ENCODE data around the gene TBX3. TPM values are rescaled to one million over a fixed set of nuclear protein-coding genes. Genes with fewer than 3 reads are reported as not detected.
A peak's percentile ranks its signal among the peaks of the same experiment; 100 is the strongest.

The TBX3 gene
- total RNA-seq (2013; cell fraction: nucleolus; rRNA removed), result not detected in 2 replicates
- total RNA-seq (2014; rRNA removed), result not detected in 2 replicates
- total RNA-seq (2014; rRNA removed; fragmentation: Illumina TruSeq; extraction: Trizol), result not detected in 2 replicates
- 0.11 and 0.28 TPM in 2 replicates for total RNA-seq (2021)
- not detected for polyA plus RNA-seq (2011; ENCODE audit: low read depth)
- 0.01 and 0.08 TPM in 2 replicates for polyA plus RNA-seq (2011; rRNA removed)
- 0.07 TPM in 1 of 2 replicates, not detected in the other for polyA plus RNA-seq (2011; cell fraction: cytosol; rRNA removed)
- polyA plus RNA-seq (2011; cell fraction: nucleus; rRNA removed), result 0.06 and 0.18 TPM in 2 replicates
- polyA plus RNA-seq (2012), result not detected in 2 replicates
- not detected in 2 replicates for polyA plus RNA-seq (2014; fragmentation: Illumina TruSeq; extraction: Trizol)
- not detected for polyA plus RNA-seq (2014; fragmentation: Nextera tagmentation; extraction: Ambion mirVana)
- polyA plus RNA-seq (2014; rRNA removed), result not detected in 2 replicates
- polyA plus RNA-seq (2016; fragmentation: Nextera tagmentation; extraction: Ambion mirVana), result under 1 TPM in 1 of 2 experiments, not detected in 1; 0.04 TPM
- polyA minus RNA-seq (2011; rRNA and poly(A)+ RNA removed), result not detected in 2 replicates
- 0.27 and 0.42 TPM in 2 replicates for polyA minus RNA-seq (2011; cell fraction: cytosol; rRNA and poly(A)+ RNA removed)
- 0.12 and 0.86 TPM in 2 replicates for polyA minus RNA-seq (2011; cell fraction: nucleus; rRNA and poly(A)+ RNA removed)
- percentile 24 among the genes with signal in this experiment for Bru-seq, nascent RNA
- percentile 22 among the genes with signal in this experiment for BruChase-seq, experiment 1, labeled RNA remaining after a 6-hour chase
- percentile 33 among the genes with signal in this experiment for BruChase-seq, experiment 2, labeled RNA remaining after a 2-hour chase
- long read RNA-seq, experiment 1, result 0 reads
- long read RNA-seq, experiment 2, result 0 reads

DNA sequence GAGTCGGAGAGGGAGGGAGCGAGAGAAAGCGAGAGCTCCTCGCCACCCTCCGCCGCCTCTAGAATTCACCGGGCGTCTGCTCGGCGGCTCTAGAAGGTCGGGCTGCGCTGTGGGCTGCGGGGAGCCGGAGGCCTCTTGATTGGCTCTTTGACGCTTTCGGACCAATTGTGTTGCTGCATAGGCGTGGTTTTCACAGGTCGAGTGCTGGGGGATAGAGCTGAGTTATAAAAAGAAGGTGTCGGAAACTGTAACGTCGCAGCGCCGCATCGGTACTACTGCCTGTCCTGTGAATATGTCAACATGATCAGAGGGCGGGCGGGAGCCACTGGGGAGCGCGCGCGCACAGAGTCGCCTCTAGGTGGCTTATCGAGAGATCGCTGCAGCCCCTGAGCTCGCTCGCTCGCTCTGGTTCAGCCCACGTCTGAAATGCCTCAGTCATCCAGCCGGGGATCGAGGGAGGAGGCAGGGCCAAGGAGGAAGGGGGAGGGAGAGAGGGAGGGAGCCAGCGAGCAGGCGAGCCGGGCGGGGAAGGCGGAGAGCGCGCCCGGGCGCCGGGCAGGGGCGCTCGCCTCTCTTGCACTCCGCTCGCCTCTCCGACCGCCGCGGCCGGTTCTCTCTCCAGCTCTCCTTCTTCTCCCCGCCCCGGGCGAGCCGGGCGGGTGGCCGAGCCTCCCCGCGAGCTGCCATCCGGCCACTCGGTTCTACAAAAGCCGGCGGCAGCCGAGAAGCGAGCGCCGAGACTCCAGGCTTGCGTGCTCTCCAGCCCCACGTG is at the start of gene TBX3:
TBX3 (minus strand) TSS at position 78 of the 772 bp plus-strand sequence. CDS start 975 bp downstream, outside the sequence.
- peaks cover 1% of the 10 kb centered on the region; the same call in 1 of the 3 replicates for H3K9me3 ChIP-seq (replicated peaks; ENCODE audit: control insufficient read depth, insufficient read depth, low read length)
- no peaks in the 10 kb centered on the region for H4K20me1 ChIP-seq (ENCODE audit: control insufficient read depth, insufficient read depth)
- POLR2A ChIA-PET, result no interaction called here
- no peaks in the 10 kb centered on the region for H3K36me3 ChIP-seq (ENCODE audit: control insufficient read depth in 2 of 2, insufficient read depth in 2 of 2, low read length in 1 of 2)
- in situ Hi-C loops (cut with MboI) (no loop called here), intact Hi-C loops (cut with micrococcal nuclease; ENCODE audit: unreplicated experiment) (no loop called here)
- no TSS peak for BruUV-seq (replicated peaks)
- no peak within 1 kb of the TSS for H2AFZ ChIP-seq (ENCODE audit: control insufficient read depth, low read depth, low read length)
- H3K27ac ChIP-seq (ENCODE audit: control insufficient read depth, insufficient read depth), result no peak within 1 kb of the TSS
- RAD21 ChIA-PET (ENCODE audit: unreplicated experiment), result no interaction called here
- TF ChIP-seq SIX5 (IDR thresholded peaks at IDR 0.05; ENCODE audit: low read depth, low read length, severe bottlenecking), result no peak
- TF ChIP-seq, protein P1, sequence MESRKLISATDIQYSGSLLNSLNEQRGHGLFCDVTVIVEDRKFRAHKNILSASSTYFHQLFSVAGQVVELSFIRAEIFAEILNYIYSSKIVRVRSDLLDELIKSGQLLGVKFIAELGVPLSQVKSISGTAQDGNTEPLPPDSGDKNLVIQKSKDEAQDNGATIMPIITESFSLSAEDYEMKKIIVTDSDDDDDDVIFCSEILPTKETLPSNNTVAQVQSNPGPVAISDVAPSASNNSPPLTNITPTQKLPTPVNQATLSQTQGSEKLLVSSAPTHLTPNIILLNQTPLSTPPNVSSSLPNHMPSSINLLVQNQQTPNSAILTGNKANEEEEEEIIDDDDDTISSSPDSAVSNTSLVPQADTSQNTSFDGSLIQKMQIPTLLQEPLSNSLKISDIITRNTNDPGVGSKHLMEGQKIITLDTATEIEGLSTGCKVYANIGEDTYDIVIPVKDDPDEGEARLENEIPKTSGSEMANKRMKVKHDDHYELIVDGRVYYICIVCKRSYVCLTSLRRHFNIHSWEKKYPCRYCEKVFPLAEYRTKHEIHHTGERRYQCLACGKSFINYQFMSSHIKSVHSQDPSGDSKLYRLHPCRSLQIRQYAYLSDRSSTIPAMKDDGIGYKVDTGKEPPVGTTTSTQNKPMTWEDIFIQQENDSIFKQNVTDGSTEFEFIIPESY (IDR thresholded peaks at IDR 0.05), result no peak
- TF ChIP-seq, protein P2, sequence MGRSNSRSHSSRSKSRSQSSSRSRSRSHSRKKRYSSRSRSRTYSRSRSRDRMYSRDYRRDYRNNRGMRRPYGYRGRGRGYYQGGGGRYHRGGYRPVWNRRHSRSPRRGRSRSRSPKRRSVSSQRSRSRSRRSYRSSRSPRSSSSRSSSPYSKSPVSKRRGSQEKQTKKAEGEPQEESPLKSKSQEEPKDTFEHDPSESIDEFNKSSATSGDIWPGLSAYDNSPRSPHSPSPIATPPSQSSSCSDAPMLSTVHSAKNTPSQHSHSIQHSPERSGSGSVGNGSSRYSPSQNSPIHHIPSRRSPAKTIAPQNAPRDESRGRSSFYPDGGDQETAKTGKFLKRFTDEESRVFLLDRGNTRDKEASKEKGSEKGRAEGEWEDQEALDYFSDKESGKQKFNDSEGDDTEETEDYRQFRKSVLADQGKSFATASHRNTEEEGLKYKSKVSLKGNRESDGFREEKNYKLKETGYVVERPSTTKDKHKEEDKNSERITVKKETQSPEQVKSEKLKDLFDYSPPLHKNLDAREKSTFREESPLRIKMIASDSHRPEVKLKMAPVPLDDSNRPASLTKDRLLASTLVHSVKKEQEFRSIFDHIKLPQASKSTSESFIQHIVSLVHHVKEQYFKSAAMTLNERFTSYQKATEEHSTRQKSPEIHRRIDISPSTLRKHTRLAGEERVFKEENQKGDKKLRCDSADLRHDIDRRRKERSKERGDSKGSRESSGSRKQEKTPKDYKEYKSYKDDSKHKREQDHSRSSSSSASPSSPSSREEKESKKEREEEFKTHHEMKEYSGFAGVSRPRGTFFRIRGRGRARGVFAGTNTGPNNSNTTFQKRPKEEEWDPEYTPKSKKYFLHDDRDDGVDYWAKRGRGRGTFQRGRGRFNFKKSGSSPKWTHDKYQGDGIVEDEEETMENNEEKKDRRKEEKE (IDR thresholded peaks at IDR 0.05), result no peak
- TF ChIP-seq BCL11A (IDR thresholded peaks at IDR 0.05; ENCODE audit: low read depth, low read length), result no peak
- TF ChIP-seq KAT2A (conservative IDR thresholded peaks at IDR 0.05; ENCODE audit: control insufficient read depth, low read depth, low read length), result no peak
- no peak for TF ChIP-seq BRCA1 (IDR thresholded peaks at IDR 0.05; ENCODE audit: low read depth, low read length)
- TF ChIP-seq NR2C2 (IDR thresholded peaks at IDR 0.05; ENCODE audit: borderline replicate concordance, control insufficient read depth, insufficient read length, low read depth), result no peak
- no peak for TF ChIP-seq ZNF24 (IDR thresholded peaks at IDR 0.05)
- no peak for TF ChIP-seq NFXL1 (IDR thresholded peaks at IDR 0.05; ENCODE audit: borderline replicate concordance)
- no peak for TF ChIP-seq TAF1 (IDR thresholded peaks at IDR 0.05; ENCODE audit: borderline replicate concordance, low read depth, low read length)
- TF ChIP-seq, protein P3, sequence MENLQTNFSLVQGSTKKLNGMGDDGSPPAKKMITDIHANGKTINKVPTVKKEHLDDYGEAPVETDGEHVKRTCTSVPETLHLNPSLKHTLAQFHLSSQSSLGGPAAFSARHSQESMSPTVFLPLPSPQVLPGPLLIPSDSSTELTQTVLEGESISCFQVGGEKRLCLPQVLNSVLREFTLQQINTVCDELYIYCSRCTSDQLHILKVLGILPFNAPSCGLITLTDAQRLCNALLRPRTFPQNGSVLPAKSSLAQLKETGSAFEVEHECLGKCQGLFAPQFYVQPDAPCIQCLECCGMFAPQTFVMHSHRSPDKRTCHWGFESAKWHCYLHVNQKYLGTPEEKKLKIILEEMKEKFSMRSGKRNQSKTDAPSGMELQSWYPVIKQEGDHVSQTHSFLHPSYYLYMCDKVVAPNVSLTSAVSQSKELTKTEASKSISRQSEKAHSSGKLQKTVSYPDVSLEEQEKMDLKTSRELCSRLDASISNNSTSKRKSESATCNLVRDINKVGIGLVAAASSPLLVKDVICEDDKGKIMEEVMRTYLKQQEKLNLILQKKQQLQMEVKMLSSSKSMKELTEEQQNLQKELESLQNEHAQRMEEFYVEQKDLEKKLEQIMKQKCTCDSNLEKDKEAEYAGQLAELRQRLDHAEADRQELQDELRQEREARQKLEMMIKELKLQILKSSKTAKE (IDR thresholded peaks at IDR 0.05; ENCODE audit: low read depth, poor library complexity, severe bottlenecking), result no peak
- no peak for TF ChIP-seq HDGF (IDR thresholded peaks at IDR 0.05)
- TF ChIP-seq YBX1 (IDR thresholded peaks at IDR 0.05), result no peak
- TF ChIP-seq SMAD5 (IDR thresholded peaks at IDR 0.05; ENCODE audit: low read depth), result no peak
- SMC1A ChIA-PET (ENCODE audit: uncharacterized antibody, unreplicated experiment), result no interaction called here
- H3K79me2 ChIP-seq (ENCODE audit: control insufficient read depth, insufficient read depth, low read length), result no peaks in the 10 kb centered on the region
- H3K4me3 ChIP-seq, result no peak within 1 kb of the TSS
- H3K9ac ChIP-seq (ENCODE audit: control insufficient read depth, insufficient read depth, low read length), result no peak within 1 kb of the TSS
- CTCF ChIA-PET, result no interaction called here
- DNase-seq (ENCODE audit: low read depth, low spot score), result no peak
- peak; percentile 33; the same call in 2 of the 3 replicates for ATAC-seq
- FAIRE-seq, result no peak
- no peak within 1 kb of the TSS for H3K4me2 ChIP-seq (ENCODE audit: control insufficient read depth, insufficient read depth)
- peaks cover 2 to 30% of the 10 kb centered on the region in 2 experiments for H3K27me3 ChIP-seq (replicated peaks in 1 of 2; ENCODE audit: control insufficient read depth in 2 of 2, insufficient read depth in 2 of 2, low read length in 1 of 2)
- H3K4me1 ChIP-seq (ENCODE audit: control insufficient read depth, insufficient read depth, low read length), result no peaks in the 10 kb centered on the region
- 20% methylated on average over 43 of the region's 76 CpGs for WGBS (ENCODE audit: insufficient coverage, insufficient replicate concordance, low lambda C conversion rate, missing lambda C conversion rate)
